ENCODE measurements around the gene RNASEH2C.

Gene RNASEH2C

DNA sequence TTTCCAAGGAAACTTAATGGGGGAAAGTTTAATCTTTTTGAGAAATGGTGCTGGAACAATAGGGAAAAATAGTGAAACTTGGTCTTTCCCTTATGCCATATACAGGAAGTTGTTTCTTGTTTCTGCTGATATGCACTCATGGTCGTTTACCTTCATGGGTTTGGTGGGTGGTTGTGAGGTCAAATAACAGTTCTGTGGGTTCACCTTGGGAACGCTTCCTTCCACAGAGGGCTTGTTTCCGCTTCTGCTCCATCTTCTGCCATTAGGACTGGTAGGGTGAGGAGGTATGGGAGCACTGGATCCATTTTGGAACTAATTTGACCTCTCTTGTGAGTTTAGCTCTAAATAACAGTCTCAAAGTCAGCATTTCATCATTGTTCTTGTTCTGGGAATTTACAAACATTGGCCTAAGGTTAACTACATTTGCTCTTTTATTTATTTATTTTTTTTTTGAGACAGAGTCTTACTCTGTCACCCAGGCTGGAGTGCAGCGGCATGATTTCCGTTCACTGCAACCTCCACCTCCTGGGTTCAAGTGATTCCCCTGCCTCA, 40.3 kb downstream of the RNASEH2C start:
- DNase-seq, result no peak

DNA sequence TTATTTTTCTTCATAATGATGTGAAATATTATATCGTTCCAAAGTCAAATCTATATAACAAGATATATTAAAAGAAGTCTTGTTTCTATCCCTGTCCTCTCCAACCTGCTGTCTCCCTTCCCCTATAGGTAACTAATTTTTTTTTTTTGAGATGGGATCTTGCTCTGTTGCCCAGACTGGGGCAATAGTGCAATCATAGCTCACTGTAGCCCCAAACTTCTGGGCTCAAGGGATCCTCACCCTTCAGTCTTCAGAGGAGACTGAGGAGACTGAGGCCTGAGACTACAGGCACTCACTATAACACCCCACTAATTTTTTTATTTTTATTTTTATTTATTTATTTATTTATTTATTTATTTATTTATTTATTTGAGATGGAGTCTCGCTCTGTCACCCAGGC, 47.6 kb downstream of the RNASEH2C start:
- no peak for DNase-seq

DNA sequence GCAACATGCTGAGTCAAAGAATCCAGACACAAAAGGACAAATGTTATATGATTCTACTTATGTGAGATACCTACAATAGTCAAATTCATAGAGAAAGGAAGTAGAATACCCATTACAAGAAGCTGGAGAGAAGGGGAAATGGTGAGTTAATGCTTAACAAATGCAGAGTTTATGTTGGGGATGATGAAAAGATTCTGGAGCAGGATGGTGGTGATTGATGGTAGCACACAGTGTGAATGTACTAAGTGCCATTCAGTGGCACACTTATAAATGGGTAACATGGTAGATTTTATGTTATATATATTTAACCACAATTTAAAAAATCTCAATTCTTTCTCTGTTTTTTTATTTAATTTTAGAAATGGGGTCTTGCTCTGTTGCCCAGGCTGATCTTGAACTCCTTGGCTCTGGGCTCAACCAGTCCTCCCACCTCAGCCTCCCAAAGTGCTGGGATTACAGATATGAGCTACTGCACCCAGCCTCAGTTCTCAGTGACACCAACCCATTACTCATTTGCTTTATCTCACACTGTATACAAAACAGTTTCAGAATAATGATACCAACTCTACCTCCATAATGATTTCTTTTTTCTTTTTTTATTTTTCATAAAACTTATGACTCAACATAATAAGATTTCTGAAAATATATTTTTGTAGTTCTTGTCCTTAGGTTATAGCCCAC, 48.3 kb downstream of the RNASEH2C start:
- no peak for DNase-seq
